ENCODE data around the gene KRT9. TPM values are rescaled to one million over a fixed set of nuclear protein-coding genes. Genes with fewer than 3 reads are reported as not detected.

KRT9 gene
- total and polyA plus RNA-seq, 9 of the 15 experiments (the other 6 are each of a cell fraction or from before 2014, with no cell fraction given): 0.03 TPM; not detected in 8

- TF ChIP-seq ZNF740 (CRISPR knock-in tag; IDR thresholded peaks at IDR 0.05): no peak
- peak in 1 of 2 experiments; percentile 63; a peak in 1 of 4 replicates for TF ChIP-seq ZNF740 (tag; IDR thresholded peaks at IDR 0.05)
Measured at GRCh38 chr17:41529491-41529915, 42.4 kb downstream of the KRT9 start (continued).

- H3K9me3 ChIP-seq (replicated peaks; ENCODE audit: control insufficient read depth, insufficient read depth, low read depth, low read length): no peaks in the 10 kb centered on the region
- CTCF ChIA-PET (ENCODE audit: low intra/inter-chr PET ratio): interaction anchor here (0.6 kb wide), 1 partner anchor 174 kb away, joined by 3 read pairs; no protein-coding TSS in a partner anchor
- DNase-seq (ENCODE audit: extremely low read depth in 1 of 4, low spot score in 3 of 4) (no peak), FAIRE-seq (no peak), ATAC-seq (no peak)
- H3K4me1 ChIP-seq (replicated peaks in 1 of 2; ENCODE audit: control insufficient read depth in 2 of 2, insufficient read depth in 2 of 2, low read length in 2 of 2): peaks cover 45 to 70% of the 10 kb centered on the region in 2 experiments
- H3K4me2 ChIP-seq (ENCODE audit: insufficient read depth, low read length): peak overlapping the region; percentile 87
- H3K27ac ChIP-seq (ENCODE audit: extremely low read depth, low read depth, low read length): peak overlapping the region; percentile 94
- H2AFZ ChIP-seq (ENCODE audit: low read depth, low read length): peak overlapping the region; percentile 80; the same call in 1 of the 2 replicates
- no TSS peak for BruUV-seq (replicated peaks)
- no peaks in the 10 kb centered on the region for H3K9me1 ChIP-seq (ENCODE audit: control insufficient read depth, insufficient read depth, low read length)
- peaks cover 20% of the 10 kb centered on the region; the same call in 1 of the 3 replicates for H3K36me3 ChIP-seq (ENCODE audit: control insufficient read depth, insufficient read depth, low read length)
- intact Hi-C loops (cut with micrococcal nuclease) (no loop called here), in situ Hi-C loops (cut with MboI) (no loop called here)
- peak overlapping the region; percentile 62 to 86 for H3K9ac ChIP-seq (ENCODE audit: insufficient read depth in 1 of 2, low read depth in 2 of 2, low read length in 2 of 2)
- no peaks in the 10 kb centered on the region for H3K27me3 ChIP-seq (ENCODE audit: control insufficient read depth in 2 of 2, insufficient read depth in 2 of 2, low read length in 2 of 2)
- H3K4me3 ChIP-seq: no peak overlapping the region
- WGBS (ENCODE audit: insufficient coverage, low coverage, missing lambda C conversion rate): 42% methylated on average over 9 of the region's 10 CpGs
- no peaks in the 10 kb centered on the region; the same call in 1 of the 2 replicates for H4K20me1 ChIP-seq (replicated peaks; ENCODE audit: control insufficient read depth, insufficient read depth, low read length)
- POLR2A ChIA-PET: interaction anchor here (0.7 to 4.3 kb wide), 7 partner anchors 8 to 711 kb away, joined by 3 to 23 read pairs (median 7); partner anchors contain the start of genes EIF1 and KRT15
- TF ChIP-seq FOXJ3 (CRISPR knock-in tag; IDR thresholded peaks at IDR 0.05): no peak
- TF ChIP-seq ZNF165 (CRISPR knock-in tag; IDR thresholded peaks at IDR 0.05; ENCODE audit: borderline replicate concordance): no peak
- 0 out of 2 replicates have a peak, but pooled peaks have one; percentile 0 for TF ChIP-seq SMARCA5 (IDR thresholded peaks at IDR 0.05)
- 0 out of 2 replicates have a peak, but pooled peaks have one; percentile 1 for TF ChIP-seq MBD2 (IDR thresholded peaks at IDR 0.05; ENCODE audit: borderline replicate concordance, low read depth)
- peaks cover 32% of the 10 kb centered on the region for H3K79me2 ChIP-seq (ENCODE audit: control insufficient read depth, insufficient read depth, low read length)
Measured at GRCh38 chr17:41528959-41529353, 42.9 kb downstream of the KRT9 start.
